WTC11 (cell line): ENCODE measurements around the gene PEX26. TPM values are rescaled to one million over a fixed set of nuclear protein-coding genes. Genes with fewer than 3 reads are reported as not detected.

Experiments
- ATAC-seq: fragments of 200-7000 bp; cut with Tn5 transposase; 2 replicates; pipeline ENCODE4 v1.10.0; 2021; ENCODE audit warnings: mild to moderate bottlenecking, moderate library complexity
- CTCF ChIA-PET: fragments of 300-600 bp; sonication (Branson Sonifier 250); formaldehyde crosslinking; loops from one replicate; lab custom pipeline; 2021; ENCODE audit warnings: antibody characterized with exemption; lab: Charles Lee
- POLR2A ChIA-PET: fragments of 350-600 bp; sonication (Branson Sonifier 250); formaldehyde crosslinking; loops from one replicate; lab custom pipeline; 2021; ENCODE audit warnings: antibody characterized with exemption; lab: Charles Lee
- DNase-seq: peaks from one replicate; pipeline ENCODE4 v3.0.0; 2021; ENCODE audit warnings: low spot score
- H3K27ac Mint-ChIP-seq: 2 replicates; pipeline ENCODE4 v1.8.0; 2021; ENCODE audit warnings: mixed read lengths
- H3K27me3 Mint-ChIP-seq: 2 replicates; pipeline ENCODE4 v1.8.0; 2021; ENCODE audit warnings: low read depth, mild to moderate bottlenecking, moderate library complexity, mixed read lengths
- H3K36me3 Mint-ChIP-seq: 2 replicates; pipeline ENCODE4 v1.8.0; 2021; ENCODE audit warnings: mixed read lengths
- H3K4me1 Mint-ChIP-seq: 2 replicates; pipeline ENCODE4 v1.8.0; 2022; ENCODE audit warnings: mixed read lengths
- H3K4me3 Mint-ChIP-seq: 2 replicates; pipeline ENCODE4 v1.8.0; 2021; ENCODE audit warnings: mild to moderate bottlenecking, moderate library complexity, mixed read lengths
- H3K9me3 Mint-ChIP-seq: 2 replicates; pipeline ENCODE4 v1.8.0; 2021; ENCODE audit warnings: mixed read lengths
- ATF1 ChIP-seq: sonication (generic); formaldehyde crosslinking; IDR thresholded peaks from 2 replicates; pipeline ENCODE4 v1.8.1; 2023; ENCODE audit warnings: mild to moderate bottlenecking, moderate library complexity, missing genetic modification reagents
- CREM ChIP-seq: sonication (generic); formaldehyde crosslinking; IDR thresholded peaks from 2 replicates; pipeline ENCODE4 v1.8.1; 2022; ENCODE audit warnings: mild to moderate bottlenecking, missing genetic modification reagents, moderate library complexity
- ESRRA ChIP-seq: sonication (generic); formaldehyde crosslinking; IDR thresholded peaks from 2 replicates; pipeline ENCODE4 v1.8.1; 2022; ENCODE audit warnings: mild to moderate bottlenecking, missing genetic modification reagents, borderline replicate concordance
- ETV6 ChIP-seq: sonication (generic); formaldehyde crosslinking; IDR thresholded peaks from 2 replicates; pipeline ENCODE4 v1.8.1; 2022; ENCODE audit warnings: mild to moderate bottlenecking, missing genetic modification reagents
- FOXK1 ChIP-seq: sonication (generic); formaldehyde crosslinking; IDR thresholded peaks from 2 replicates; pipeline ENCODE4 v1.8.0; 2022; ENCODE audit warnings: mild to moderate bottlenecking, moderate library complexity, missing genetic modification reagents
- GRHL2 ChIP-seq: fragments of 250-450 bp; sonication (Bioruptor Pico); IDR thresholded peaks from 2 replicates; pipeline ENCODE4 v1.8.0; 2022; ENCODE audit warnings: mild to moderate bottlenecking, moderate library complexity; ENCODE audit not compliant: insufficient replicate concordance, severe bottlenecking
- IRF2 ChIP-seq: sonication (generic); formaldehyde crosslinking; IDR thresholded peaks from 2 replicates; pipeline ENCODE4 v1.8.0; 2022; ENCODE audit warnings: low read depth, missing genetic modification reagents, borderline replicate concordance
- NFATC4 ChIP-seq: fragments of 250-450 bp; sonication (Bioruptor Pico); IDR thresholded peaks from 2 replicates; pipeline ENCODE4 v1.9.0; 2021; ENCODE audit warnings: mild to moderate bottlenecking
- PRRX2 ChIP-seq: fragments of 250-450 bp; sonication (Bioruptor Pico); IDR thresholded peaks from 2 replicates; pipeline ENCODE4 v1.8.0; 2021; ENCODE audit warnings: mild to moderate bottlenecking
- SMAD3 ChIP-seq: sonication (generic); formaldehyde crosslinking; IDR thresholded peaks from 2 replicates; pipeline ENCODE4 v1.8.0; 2022; ENCODE audit warnings: missing genetic modification reagents, mild to moderate bottlenecking, borderline replicate concordance
- SMAD4 ChIP-seq: sonication (generic); formaldehyde crosslinking; IDR thresholded peaks from 2 replicates; pipeline ENCODE4 v1.8.0; 2022; ENCODE audit warnings: mild to moderate bottlenecking, missing genetic modification reagents
- ZNF232 ChIP-seq: sonication (generic); formaldehyde crosslinking; IDR thresholded peaks from 2 replicates; pipeline ENCODE4 v1.8.0; 2022; ENCODE audit warnings: mild to moderate bottlenecking, missing genetic modification reagents
- ZNF263 ChIP-seq: sonication (generic); formaldehyde crosslinking; IDR thresholded peaks from 2 replicates; pipeline ENCODE4 v1.8.1; 2022; ENCODE audit warnings: low read depth, mild to moderate bottlenecking, moderate library complexity, missing genetic modification reagents
- ZNF416 ChIP-seq: fragments of 250-450 bp; sonication (Bioruptor Pico); IDR thresholded peaks from 2 replicates; pipeline ENCODE4 v1.9.0; 2021; ENCODE audit warnings: mild to moderate bottlenecking, inconsistent platforms
- ZNF423 ChIP-seq: fragments of 250-450 bp; sonication (Bioruptor Pico); IDR thresholded peaks from 2 replicates; pipeline ENCODE4 v2.1.2; 2022; ENCODE audit warnings: mild to moderate bottlenecking, moderate library complexity
- total RNA-seq: library from RNA; stranded (reverse); gene quantifications from 3 replicates; pipeline ENCODE4 v1.2.3, GENCODE V29; 2021
- TF ChIP-seq, protein P1 (sequence below): fragments of 250-450 bp; sonication (Bioruptor Pico); IDR thresholded peaks from 2 replicates; pipeline ENCODE4 v1.9.0; 2021; ENCODE audit warnings: mild to moderate bottlenecking, borderline replicate concordance
- TF ChIP-seq, protein P2 (sequence below): sonication (generic); formaldehyde crosslinking; IDR thresholded peaks from 2 replicates; pipeline ENCODE4 v1.8.0; 2022; ENCODE audit warnings: missing genetic modification reagents
- TF ChIP-seq, protein P3 (sequence below): sonication (generic); formaldehyde crosslinking; IDR thresholded peaks from 2 replicates; pipeline ENCODE4 v1.8.0; 2022; ENCODE audit warnings: mild to moderate bottlenecking, missing genetic modification reagents
- TF ChIP-seq, protein P4 (sequence below): sonication (generic); formaldehyde crosslinking; IDR thresholded peaks from 2 replicates; pipeline ENCODE4 v1.8.1; 2022; ENCODE audit warnings: missing genetic modification reagents, borderline replicate concordance
- TF ChIP-seq, protein P5 (sequence below): sonication (generic); formaldehyde crosslinking; IDR thresholded peaks from 2 replicates; pipeline ENCODE4 v1.8.0; 2023; ENCODE audit warnings: missing genetic modification reagents, mild to moderate bottlenecking, borderline replicate concordance
- TF ChIP-seq, protein P6 (sequence below): sonication (generic); formaldehyde crosslinking; IDR thresholded peaks from 2 replicates; pipeline ENCODE4 v1.8.1; 2023; ENCODE audit warnings: mild to moderate bottlenecking, missing genetic modification reagents, moderate library complexity

The PEX26 gene
- total RNA-seq, 1 experiment from 2014 or later, result 52.3 TPM

DNA sequence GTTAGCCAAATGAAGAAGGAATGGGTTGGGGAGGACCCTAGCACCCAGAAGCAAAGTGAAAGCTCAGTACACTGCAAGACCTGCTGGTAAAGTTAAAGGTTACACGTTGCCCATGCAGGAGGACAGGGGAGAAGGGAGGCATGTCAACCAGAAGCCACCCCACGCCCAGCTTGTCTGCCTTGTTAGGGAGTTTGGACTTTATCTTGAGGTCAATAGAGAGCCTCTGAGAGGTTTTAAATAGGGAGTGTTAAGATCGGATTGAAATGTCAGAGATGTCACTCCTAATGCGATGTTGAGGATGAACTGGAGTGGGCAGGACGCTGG is 18.7 kb upstream of the PEX26 start:
- H3K27me3 Mint-ChIP-seq, result no peaks in the 10 kb centered on the region; the same call in 1 of the 2 replicates
- peaks cover 7% of the 10 kb centered on the region for H3K9me3 Mint-ChIP-seq
- TF ChIP-seq CREM, result no peak
- TF ChIP-seq, protein P1, sequence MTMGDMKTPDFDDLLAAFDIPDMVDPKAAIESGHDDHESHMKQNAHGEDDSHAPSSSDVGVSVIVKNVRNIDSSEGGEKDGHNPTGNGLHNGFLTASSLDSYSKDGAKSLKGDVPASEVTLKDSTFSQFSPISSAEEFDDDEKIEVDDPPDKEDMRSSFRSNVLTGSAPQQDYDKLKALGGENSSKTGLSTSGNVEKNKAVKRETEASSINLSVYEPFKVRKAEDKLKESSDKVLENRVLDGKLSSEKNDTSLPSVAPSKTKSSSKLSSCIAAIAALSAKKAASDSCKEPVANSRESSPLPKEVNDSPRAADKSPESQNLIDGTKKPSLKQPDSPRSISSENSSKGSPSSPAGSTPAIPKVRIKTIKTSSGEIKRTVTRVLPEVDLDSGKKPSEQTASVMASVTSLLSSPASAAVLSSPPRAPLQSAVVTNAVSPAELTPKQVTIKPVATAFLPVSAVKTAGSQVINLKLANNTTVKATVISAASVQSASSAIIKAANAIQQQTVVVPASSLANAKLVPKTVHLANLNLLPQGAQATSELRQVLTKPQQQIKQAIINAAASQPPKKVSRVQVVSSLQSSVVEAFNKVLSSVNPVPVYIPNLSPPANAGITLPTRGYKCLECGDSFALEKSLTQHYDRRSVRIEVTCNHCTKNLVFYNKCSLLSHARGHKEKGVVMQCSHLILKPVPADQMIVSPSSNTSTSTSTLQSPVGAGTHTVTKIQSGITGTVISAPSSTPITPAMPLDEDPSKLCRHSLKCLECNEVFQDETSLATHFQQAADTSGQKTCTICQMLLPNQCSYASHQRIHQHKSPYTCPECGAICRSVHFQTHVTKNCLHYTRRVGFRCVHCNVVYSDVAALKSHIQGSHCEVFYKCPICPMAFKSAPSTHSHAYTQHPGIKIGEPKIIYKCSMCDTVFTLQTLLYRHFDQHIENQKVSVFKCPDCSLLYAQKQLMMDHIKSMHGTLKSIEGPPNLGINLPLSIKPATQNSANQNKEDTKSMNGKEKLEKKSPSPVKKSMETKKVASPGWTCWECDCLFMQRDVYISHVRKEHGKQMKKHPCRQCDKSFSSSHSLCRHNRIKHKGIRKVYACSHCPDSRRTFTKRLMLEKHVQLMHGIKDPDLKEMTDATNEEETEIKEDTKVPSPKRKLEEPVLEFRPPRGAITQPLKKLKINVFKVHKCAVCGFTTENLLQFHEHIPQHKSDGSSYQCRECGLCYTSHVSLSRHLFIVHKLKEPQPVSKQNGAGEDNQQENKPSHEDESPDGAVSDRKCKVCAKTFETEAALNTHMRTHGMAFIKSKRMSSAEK (CRISPR knock-in tag), result no peak
- TF ChIP-seq, protein P2, sequence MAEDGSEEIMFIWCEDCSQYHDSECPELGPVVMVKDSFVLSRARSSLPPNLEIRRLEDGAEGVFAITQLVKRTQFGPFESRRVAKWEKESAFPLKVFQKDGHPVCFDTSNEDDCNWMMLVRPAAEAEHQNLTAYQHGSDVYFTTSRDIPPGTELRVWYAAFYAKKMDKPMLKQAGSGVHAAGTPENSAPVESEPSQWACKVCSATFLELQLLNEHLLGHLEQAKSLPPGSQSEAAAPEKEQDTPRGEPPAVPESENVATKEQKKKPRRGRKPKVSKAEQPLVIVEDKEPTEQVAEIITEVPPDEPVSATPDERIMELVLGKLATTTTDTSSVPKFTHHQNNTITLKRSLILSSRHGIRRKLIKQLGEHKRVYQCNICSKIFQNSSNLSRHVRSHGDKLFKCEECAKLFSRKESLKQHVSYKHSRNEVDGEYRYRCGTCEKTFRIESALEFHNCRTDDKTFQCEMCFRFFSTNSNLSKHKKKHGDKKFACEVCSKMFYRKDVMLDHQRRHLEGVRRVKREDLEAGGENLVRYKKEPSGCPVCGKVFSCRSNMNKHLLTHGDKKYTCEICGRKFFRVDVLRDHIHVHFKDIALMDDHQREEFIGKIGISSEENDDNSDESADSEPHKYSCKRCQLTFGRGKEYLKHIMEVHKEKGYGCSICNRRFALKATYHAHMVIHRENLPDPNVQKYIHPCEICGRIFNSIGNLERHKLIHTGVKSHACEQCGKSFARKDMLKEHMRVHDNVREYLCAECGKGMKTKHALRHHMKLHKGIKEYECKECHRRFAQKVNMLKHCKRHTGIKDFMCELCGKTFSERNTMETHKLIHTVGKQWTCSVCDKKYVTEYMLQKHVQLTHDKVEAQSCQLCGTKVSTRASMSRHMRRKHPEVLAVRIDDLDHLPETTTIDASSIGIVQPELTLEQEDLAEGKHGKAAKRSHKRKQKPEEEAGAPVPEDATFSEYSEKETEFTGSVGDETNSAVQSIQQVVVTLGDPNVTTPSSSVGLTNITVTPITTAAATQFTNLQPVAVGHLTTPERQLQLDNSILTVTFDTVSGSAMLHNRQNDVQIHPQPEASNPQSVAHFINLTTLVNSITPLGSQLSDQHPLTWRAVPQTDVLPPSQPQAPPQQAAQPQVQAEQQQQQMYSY (CRISPR knock-in tag), result no peak
- TF ChIP-seq ZNF416 (CRISPR knock-in tag), result no peak
- no peak for TF ChIP-seq ETV6 (CRISPR knock-in tag)
- no peak for TF ChIP-seq ESRRA
- no peak for TF ChIP-seq ZNF232
- no peak for TF ChIP-seq ATF1 (CRISPR knock-in tag)
- no peak for TF ChIP-seq FOXK1 (CRISPR knock-in tag)
- H3K4me1 Mint-ChIP-seq, result no peaks in the 10 kb centered on the region
- no peak overlapping the region for H3K27ac Mint-ChIP-seq
- no peak overlapping the region for H3K4me3 Mint-ChIP-seq
- POLR2A ChIA-PET, result no interaction called here
- ATAC-seq (no peak), DNase-seq (no peak)
- H3K36me3 Mint-ChIP-seq, result peaks cover 3% of the 10 kb centered on the region
- CTCF ChIA-PET, result interaction anchor here (1.2 kb wide), 1 partner anchor 17 kb away, joined by 6 read pairs; no protein-coding TSS in a partner anchor

DNA sequence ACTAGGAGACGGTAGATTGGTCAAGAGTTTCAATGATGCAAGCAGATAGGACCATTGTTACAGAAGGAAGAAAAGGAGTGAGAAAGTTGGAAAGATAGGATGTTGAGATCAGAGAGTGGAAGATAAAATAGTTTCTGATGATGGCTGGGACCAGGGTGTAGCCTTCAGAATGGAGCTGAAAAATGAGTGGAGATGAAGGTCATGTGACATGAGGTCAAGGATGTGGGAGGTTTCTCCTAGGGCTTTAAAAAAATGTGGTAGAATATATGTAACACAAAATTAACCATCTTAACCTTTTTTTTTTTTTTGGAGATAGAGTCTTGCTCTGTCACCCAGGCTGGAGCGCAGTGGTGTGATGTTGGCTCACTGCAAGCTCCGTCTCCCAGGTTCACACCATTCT is 18.3 kb upstream of the PEX26 start:
- Mint-ChIP-seq H3K9me3 (peaks cover 3% of the 10 kb centered on the region; the same call in 1 of the 2 replicates), H3K27me3 (no peaks in the 10 kb centered on the region; the same call in 1 of the 2 replicates), H3K27ac (no peak overlapping the region), H3K36me3 (no peaks in the 10 kb centered on the region), H3K4me3 (no peak overlapping the region), H3K4me1 (no peaks in the 10 kb centered on the region)
- ATAC-seq, result no peak
- POLR2A ChIA-PET, result no interaction called here
- CTCF ChIA-PET, result interaction anchor here (1.2 kb wide), 1 partner anchor 16 kb away, joined by 6 read pairs; no protein-coding TSS in a partner anchor
- DNase-seq, result no peak
- TF ChIP-seq GRHL2 (no peak), ZNF263 (CRISPR knock-in tag) (no peak), SMAD4 (no peak), PRRX2 (CRISPR knock-in tag) (no peak), FOXK1 (CRISPR knock-in tag) (no peak), IRF2 (CRISPR knock-in tag) (no peak), SMAD3 (CRISPR knock-in tag) (no peak), ETV6 (CRISPR knock-in tag) (no peak), ZNF423 (CRISPR knock-in tag) (no peak), NFATC4 (CRISPR knock-in tag) (no peak)
- TF ChIP-seq, protein P3, sequence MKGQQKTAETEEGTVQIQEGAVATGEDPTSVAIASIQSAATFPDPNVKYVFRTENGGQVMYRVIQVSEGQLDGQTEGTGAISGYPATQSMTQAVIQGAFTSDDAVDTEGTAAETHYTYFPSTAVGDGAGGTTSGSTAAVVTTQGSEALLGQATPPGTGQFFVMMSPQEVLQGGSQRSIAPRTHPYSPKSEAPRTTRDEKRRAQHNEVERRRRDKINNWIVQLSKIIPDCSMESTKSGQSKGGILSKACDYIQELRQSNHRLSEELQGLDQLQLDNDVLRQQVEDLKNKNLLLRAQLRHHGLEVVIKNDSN (CRISPR knock-in tag), result no peak
- TF ChIP-seq, protein P4, sequence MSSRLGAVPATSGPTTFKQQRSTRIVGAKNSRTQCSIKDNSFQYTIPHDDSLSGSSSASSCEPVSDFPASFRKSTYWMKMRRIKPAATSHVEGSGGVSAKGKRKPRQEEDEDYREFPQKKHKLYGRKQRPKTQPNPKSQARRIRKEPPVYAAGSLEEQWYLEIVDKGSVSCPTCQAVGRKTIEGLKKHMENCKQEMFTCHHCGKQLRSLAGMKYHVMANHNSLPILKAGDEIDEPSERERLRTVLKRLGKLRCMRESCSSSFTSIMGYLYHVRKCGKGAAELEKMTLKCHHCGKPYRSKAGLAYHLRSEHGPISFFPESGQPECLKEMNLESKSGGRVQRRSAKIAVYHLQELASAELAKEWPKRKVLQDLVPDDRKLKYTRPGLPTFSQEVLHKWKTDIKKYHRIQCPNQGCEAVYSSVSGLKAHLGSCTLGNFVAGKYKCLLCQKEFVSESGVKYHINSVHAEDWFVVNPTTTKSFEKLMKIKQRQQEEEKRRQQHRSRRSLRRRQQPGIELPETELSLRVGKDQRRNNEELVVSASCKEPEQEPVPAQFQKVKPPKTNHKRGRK (CRISPR knock-in tag), result no peak
- TF ChIP-seq, protein P5, sequence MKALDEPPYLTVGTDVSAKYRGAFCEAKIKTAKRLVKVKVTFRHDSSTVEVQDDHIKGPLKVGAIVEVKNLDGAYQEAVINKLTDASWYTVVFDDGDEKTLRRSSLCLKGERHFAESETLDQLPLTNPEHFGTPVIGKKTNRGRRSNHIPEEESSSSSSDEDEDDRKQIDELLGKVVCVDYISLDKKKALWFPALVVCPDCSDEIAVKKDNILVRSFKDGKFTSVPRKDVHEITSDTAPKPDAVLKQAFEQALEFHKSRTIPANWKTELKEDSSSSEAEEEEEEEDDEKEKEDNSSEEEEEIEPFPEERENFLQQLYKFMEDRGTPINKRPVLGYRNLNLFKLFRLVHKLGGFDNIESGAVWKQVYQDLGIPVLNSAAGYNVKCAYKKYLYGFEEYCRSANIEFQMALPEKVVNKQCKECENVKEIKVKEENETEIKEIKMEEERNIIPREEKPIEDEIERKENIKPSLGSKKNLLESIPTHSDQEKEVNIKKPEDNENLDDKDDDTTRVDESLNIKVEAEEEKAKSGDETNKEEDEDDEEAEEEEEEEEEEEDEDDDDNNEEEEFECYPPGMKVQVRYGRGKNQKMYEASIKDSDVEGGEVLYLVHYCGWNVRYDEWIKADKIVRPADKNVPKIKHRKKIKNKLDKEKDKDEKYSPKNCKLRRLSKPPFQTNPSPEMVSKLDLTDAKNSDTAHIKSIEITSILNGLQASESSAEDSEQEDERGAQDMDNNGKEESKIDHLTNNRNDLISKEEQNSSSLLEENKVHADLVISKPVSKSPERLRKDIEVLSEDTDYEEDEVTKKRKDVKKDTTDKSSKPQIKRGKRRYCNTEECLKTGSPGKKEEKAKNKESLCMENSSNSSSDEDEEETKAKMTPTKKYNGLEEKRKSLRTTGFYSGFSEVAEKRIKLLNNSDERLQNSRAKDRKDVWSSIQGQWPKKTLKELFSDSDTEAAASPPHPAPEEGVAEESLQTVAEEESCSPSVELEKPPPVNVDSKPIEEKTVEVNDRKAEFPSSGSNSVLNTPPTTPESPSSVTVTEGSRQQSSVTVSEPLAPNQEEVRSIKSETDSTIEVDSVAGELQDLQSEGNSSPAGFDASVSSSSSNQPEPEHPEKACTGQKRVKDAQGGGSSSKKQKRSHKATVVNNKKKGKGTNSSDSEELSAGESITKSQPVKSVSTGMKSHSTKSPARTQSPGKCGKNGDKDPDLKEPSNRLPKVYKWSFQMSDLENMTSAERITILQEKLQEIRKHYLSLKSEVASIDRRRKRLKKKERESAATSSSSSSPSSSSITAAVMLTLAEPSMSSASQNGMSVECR (CRISPR knock-in tag), result no peak
- TF ChIP-seq, protein P6, sequence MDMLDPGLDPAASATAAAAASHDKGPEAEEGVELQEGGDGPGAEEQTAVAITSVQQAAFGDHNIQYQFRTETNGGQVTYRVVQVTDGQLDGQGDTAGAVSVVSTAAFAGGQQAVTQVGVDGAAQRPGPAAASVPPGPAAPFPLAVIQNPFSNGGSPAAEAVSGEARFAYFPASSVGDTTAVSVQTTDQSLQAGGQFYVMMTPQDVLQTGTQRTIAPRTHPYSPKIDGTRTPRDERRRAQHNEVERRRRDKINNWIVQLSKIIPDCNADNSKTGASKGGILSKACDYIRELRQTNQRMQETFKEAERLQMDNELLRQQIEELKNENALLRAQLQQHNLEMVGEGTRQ, result no peak
